BJ (cell line): Measurements from ENCODE around the gene RBBP5. TPM values are rescaled to one million over a fixed set of nuclear protein-coding genes. Genes with fewer than 3 reads are reported as not detected.

Experiments
- CTCF ChIA-PET: fragments of 350-600 bp; formaldehyde crosslinking; extraction: SDS; loops from one replicate; lab custom pipeline; 2021; ENCODE audit warnings: antibody characterized with exemption, inconsistent platforms; lab: Yijun Ruan, JAX
- POLR2A ChIA-PET: fragments of 300-600 bp; sonication (Branson Sonifier 250); formaldehyde crosslinking; extraction: SDS; loops from one replicate; lab custom pipeline; 2021; ENCODE audit warnings: antibody characterized with exemption; lab: Charles Lee
- DNase-seq: peaks from one replicate; pipeline ENCODE4 v3.0.0-alpha.2; 2011; ENCODE audit warnings: low read depth
- H3K27me3 ChIP-seq: 2 replicates; pipeline ENCODE4 v1.6.0; 2011; ENCODE audit warnings: low read length; ENCODE audit not compliant: control insufficient read depth, insufficient read depth
- H3K36me3 ChIP-seq: 2 replicates; pipeline ENCODE4 v1.5.1; 2011; ENCODE audit warnings: low read length; ENCODE audit not compliant: control insufficient read depth, insufficient read depth
- H3K4me3 ChIP-seq: 2 replicates; pipeline ENCODE4 v1.5.1; 2011; ENCODE audit warnings: low read depth, mild to moderate bottlenecking, control low read depth, low read length
- polyA plus RNA-seq: library from polyadenylated mRNA; depleted of rRNA; stranded (reverse); fragments of >200 nt; gene quantifications from 2 replicates; pipeline ENCODE4 v1.2.3, GENCODE V29; 2011
- TF ChIP-seq, protein P1 (sequence below): IDR thresholded peaks from 2 replicates; pipeline ENCODE4 v1.5.1; 2011; ENCODE audit warnings: low read depth, mild to moderate bottlenecking, control low read depth, inconsistent platforms, low read length, moderate library complexity; ENCODE audit not compliant: insufficient read depth

RBBP5 gene
- polyA plus RNA-seq, 1 experiment = 6.4 TPM

DNA sequence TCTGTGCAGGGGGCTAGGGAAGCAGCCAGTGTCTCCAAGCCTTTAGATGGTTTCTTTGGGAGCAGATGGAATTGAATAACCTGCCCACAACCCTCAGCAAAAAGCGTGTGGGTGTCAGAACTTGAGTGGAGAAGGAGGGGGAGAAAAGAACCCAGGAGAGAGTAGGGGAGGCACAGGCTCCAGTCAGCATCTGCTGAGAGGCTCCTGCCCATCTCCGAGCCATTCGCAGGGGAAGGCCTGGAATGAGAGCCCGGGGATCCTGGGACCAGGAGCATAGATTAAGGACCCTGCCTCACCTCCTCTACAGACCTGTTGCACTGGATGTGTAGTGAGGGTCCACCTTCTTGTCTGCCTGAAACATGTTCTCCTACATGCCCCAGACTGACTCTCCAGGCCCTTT lies 53.8 kb downstream of the RBBP5 start:
- ChIA-PET CTCF (interaction anchor here (1.2 kb wide), 2 partner anchors 79 to 188 kb away, joined by 4 read pairs; no protein-coding TSS in a partner anchor), POLR2A (no interaction called here)
- no peaks in the 10 kb centered on the region; the same call in none of the 2 replicates for H3K27me3 ChIP-seq
- DNase-seq = no peak
- no peaks in the 10 kb centered on the region for H3K36me3 ChIP-seq
- TF ChIP-seq, protein P1, sequence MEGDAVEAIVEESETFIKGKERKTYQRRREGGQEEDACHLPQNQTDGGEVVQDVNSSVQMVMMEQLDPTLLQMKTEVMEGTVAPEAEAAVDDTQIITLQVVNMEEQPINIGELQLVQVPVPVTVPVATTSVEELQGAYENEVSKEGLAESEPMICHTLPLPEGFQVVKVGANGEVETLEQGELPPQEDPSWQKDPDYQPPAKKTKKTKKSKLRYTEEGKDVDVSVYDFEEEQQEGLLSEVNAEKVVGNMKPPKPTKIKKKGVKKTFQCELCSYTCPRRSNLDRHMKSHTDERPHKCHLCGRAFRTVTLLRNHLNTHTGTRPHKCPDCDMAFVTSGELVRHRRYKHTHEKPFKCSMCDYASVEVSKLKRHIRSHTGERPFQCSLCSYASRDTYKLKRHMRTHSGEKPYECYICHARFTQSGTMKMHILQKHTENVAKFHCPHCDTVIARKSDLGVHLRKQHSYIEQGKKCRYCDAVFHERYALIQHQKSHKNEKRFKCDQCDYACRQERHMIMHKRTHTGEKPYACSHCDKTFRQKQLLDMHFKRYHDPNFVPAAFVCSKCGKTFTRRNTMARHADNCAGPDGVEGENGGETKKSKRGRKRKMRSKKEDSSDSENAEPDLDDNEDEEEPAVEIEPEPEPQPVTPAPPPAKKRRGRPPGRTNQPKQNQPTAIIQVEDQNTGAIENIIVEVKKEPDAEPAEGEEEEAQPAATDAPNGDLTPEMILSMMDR = no peak
- H3K4me3 ChIP-seq = no peak overlapping the region

DNA sequence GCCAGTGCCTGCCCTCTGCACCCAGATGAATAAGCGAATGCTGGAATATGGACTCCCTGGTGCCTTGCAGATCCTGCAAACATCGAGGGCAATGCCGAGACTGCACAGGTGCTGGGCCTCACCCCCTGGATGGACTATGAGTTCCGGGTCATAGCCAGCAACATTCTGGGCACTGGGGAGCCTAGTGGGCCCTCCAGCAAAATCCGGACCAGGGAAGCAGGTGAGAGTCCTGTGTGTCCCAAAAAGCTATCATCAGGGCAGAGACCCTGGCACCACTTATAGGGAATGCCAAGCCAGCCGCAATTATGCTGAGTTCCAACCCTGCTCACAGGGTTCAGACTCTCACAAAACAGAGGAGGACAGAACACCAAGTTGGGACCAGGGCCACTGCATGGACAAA lies 54.7 kb downstream of the RBBP5 start:
- ChIA-PET CTCF (interaction anchor here (1.5 kb wide), 1 partner anchor 78 kb away, joined by 6 read pairs; no protein-coding TSS in a partner anchor), POLR2A (no interaction called here)
- no peak for DNase-seq
- Histone ChIP-seq H3K27me3 (no peaks in the 10 kb centered on the region; the same call in none of the 2 replicates), H3K4me3 (no peak overlapping the region), H3K36me3 (no peaks in the 10 kb centered on the region)
- TF ChIP-seq, protein P1 = no peak

DNA sequence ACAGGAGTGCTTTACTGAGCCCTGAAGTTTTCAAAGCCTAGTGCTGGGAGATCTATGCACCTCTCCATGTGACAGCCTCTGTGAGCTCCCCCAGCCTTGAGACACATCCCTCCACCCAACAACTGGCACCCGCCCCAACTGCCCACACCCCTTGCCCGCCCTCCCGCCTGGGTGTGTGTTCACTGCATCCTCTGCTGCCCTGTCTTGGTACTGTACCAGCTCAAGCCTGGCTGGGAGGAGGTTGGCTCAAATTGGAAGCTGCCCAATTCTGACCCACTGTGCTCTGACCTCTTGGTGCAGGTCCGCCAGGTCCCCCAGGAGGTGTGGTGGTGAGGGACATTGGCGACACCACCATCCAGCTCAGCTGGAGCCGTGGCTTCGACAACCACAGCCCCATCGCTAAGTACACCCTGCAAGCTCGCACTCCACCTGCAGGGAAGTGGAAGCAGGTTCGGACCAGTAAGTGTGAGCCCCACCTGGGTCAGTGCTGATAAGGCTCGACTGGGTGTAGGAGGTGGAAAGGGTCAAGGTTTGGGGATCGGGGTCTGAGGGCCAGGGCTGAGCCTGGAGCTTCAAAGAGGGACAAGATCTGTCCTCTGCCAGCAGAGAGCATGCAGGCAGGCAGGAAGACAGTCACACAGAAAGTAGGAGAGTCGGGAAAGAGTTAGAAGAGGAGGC lies 55.5 kb downstream of the RBBP5 start:
- Histone ChIP-seq H3K36me3 (no peaks in the 10 kb centered on the region), H3K4me3 (no peak overlapping the region), H3K27me3 (no peaks in the 10 kb centered on the region; the same call in none of the 2 replicates)
- POLR2A ChIA-PET = no interaction called here
- TF ChIP-seq, protein P1 = peak; percentile 19; the same call in 1 of the 2 replicates
- DNase-seq = no peak
- CTCF ChIA-PET = interaction anchor here (1.2 to 1.5 kb wide), 3 partner anchors 74 to 259 kb away, joined by 3 to 6 read pairs (median 6); no protein-coding TSS in a partner anchor

DNA sequence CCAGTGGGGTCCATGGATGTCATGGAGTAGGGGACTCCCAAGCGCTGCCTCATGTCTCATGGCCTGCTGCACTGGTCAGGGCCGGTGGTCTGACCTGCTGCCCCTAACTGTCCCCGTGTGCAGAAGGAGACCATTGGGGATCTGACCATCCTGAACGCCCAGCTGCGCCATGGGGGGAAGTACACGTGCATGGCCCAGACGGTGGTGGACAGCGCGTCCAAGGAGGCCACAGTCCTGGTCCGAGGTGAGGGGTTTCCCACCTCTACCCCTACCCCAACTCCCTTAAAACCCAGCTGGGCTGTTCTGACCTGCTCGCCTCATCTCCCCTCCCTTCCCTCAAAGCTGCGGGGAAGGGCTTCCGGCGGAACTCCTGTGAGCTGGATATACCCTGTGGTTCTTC lies 56.1 kb downstream of the RBBP5 start:
- POLR2A ChIA-PET = no interaction called here
- H3K27me3 ChIP-seq = no peaks in the 10 kb centered on the region; the same call in none of the 2 replicates

DNA sequence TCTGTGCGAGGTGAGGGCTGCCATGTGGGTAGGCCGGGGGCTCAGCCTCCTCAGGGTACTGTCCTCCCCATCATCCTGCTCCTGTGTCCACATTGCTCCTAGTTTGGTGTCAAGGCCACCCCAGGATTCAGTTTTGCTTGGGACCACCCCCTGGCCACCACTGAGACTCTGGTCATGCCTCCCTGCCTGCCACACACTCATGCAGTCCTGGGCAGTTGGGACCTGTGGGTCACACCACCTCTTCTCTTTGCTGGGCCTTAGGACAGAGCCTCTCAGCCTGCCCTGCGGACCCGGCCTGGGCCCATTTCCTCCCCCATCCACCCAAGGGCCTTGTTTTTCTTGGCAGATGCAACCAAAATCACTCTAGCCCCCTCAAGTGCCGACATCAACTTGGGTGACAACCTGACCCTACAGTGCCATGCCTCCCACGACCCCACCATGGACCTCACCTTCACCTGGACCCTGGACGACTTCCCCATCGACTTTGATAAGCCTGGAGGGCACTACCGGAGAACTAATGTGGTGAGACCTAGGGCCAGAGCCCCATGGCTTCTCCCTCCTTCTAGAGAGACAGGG lies 56.9 kb downstream of the RBBP5 start:
- no peak overlapping the region for H3K4me3 ChIP-seq
- H3K27me3 ChIP-seq = no peaks in the 10 kb centered on the region; the same call in none of the 2 replicates
- H3K36me3 ChIP-seq = no peaks in the 10 kb centered on the region
- ChIA-PET POLR2A (no interaction called here), CTCF (no interaction called here)
- TF ChIP-seq, protein P1 = no peak
- no peak for DNase-seq

More for the DNA sequence above, 56.1 kb downstream of the RBBP5 start:
- CTCF ChIA-PET = interaction anchor here (1.2 to 1.5 kb wide), 3 partner anchors 74 to 258 kb away, joined by 3 to 6 read pairs (median 6); no protein-coding TSS in a partner anchor
- no peak for DNase-seq
- H3K4me3 ChIP-seq = no peak overlapping the region
- H3K36me3 ChIP-seq = no peaks in the 10 kb centered on the region
- TF ChIP-seq, protein P1 = no peak
